Posterior cingulate gyrus (tissue), 11 donors: ENCODE data around the gene PRPF31.

Experiments used
- DNase-seq, 10 donors: peaks; one replicate each; pipeline versions ENCODE4 v3.0.0 to v3.0.0-alpha.2; 2020 to 2021; ENCODE audit warnings: mixed read lengths in 3 of 10
- intact Hi-C: fragments of 100-400 bp; cut with DNase I; formaldehyde crosslinking; loops from one replicate; pipeline ENCODE4 v1.15.1; 2023

Gene PRPF31

GRCh38 chr19:54136864-54137698 lies 21.5 kb downstream of the PRPF31 start:
- peak; percentile 98 to 100 (median 99) for DNase-seq
- intact Hi-C loops = loop anchor here (1.0 to 2.0 kb wide), 2 partner anchors 22 to 34 kb away; partner anchors contain the start of genes NDUFA3, PRPF31 and TFPT

- intact Hi-C loops = loop anchor here (1.0 to 2.0 kb wide), 2 partner anchors 23 to 35 kb away; partner anchors contain the start of genes NDUFA3, PRPF31 and TFPT
- DNase-seq = no peak
These were observed 22.3 kb downstream of the PRPF31 start, which contains the start of gene CNOT3 for GRCh38 chr19:54137699-54138488. CNOT3 (plus strand) TSS chr19:54137762; CDS start chr19:54142979, 5,217 bp downstream.

GRCh38 chr19:54138489-54139256 lies 23.1 kb downstream of the PRPF31 start:
- DNase-seq = no peak
- intact Hi-C loops = no loop called here

GRCh38 chr19:54141356-54141755 lies 25.8 kb downstream of the PRPF31 start:
- DNase-seq = no peak
- intact Hi-C loops = no loop called here

DNA sequence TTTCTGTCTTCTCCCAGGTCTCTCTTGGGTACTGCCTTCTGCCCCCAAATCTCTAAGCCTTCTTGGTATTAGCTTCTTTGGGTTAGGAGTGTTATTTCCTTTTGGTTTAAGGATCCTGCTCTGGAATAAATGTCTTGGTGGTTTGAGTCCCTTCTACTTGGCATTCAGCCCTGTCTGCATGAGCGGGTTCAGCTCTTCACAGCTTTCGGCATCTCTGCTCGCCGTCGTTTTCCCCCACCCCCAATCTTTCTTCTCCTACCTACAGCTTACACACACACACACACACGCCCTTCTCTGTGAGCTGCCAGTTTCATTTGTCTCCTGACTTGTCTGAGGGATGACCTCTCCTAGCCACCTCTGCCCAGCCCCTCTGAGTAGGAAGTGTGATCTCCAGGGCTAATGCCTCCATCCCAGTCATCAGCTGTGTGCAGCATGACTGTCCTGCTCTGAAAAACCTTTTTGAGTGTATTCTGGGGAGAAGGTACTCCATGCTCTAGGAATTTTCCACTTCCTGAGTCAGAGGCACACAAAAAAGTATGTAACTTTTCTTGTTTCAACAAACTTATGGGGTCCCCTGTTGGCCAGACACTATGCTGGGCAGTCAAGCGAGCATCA lies 26.7 kb downstream of the PRPF31 start:
- intact Hi-C loops = no loop called here

GRCh38 chr19:54145541-54146158 lies 30.1 kb downstream of the PRPF31 start:
- intact Hi-C loops = no loop called here
- DNase-seq = no peak

More for the DNA sequence above, 26.7 kb downstream of the PRPF31 start:
- no peak for DNase-seq

DNA sequence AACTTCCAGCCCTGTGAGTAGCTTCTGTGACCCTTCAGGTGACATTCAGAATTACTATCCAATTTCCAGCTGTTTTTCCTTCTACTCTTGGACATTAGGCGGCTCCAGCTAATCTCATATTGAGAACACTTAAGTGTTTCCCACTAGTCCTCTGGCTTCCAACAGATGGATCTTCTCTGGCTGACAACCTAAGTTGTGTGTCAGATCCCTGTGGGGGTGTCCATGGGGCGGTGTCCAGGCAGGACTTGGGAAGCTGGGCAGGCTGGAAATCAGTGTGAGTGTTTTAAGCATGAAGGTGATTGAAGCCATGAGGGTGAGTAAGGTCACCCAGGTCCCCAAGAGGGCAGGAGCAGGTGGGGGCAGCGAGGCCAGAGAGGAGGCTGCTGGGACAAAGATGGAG lies 32.1 kb downstream of the PRPF31 start:
- intact Hi-C loops = no loop called here
- no peak for DNase-seq

- DNase-seq = no peak
- intact Hi-C loops = no loop called here
These were observed 32.6 kb downstream of the PRPF31 start for GRCh38 chr19:54148158-54148557.

DNA sequence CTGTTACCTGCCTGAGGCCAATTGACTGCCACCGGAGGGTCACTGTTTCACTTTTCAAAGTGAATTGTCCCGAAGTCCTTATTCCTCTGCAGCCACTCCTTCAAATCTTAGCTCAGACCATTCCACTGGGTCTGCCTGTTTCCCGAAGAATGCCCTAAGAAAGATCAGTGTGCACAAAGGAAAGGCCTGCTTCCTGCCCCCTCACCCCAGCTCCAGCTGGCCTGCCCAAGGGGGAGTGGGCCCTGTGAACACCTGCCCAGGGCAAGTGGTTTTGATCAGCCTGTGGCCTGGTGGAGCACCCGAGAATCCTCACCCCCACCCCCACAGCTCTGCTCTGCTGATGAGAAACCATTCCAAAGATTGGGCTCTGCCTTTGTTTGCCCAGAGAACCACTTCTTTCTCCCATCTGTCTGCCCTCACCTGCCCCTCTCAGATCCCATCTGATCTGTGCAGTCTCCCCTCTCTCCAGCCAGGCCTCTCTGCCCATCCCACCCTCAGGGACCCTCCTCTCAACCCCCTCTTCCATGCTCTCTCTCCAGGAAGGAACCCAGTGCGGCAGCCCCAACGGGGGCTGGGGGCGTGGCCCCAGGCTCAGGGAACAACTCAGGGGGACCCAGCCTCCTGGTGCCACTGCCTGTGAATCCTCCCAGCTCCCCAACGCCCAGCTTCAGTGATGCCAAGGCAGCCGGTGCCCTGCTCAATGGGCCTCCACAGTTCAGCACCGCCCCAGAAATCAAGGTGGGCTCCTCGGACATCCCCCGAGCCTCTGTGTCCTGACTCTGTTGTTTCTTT lies 33.7 kb downstream of the PRPF31 start:
- intact Hi-C loops = no loop called here
- DNase-seq = no peak

DNA sequence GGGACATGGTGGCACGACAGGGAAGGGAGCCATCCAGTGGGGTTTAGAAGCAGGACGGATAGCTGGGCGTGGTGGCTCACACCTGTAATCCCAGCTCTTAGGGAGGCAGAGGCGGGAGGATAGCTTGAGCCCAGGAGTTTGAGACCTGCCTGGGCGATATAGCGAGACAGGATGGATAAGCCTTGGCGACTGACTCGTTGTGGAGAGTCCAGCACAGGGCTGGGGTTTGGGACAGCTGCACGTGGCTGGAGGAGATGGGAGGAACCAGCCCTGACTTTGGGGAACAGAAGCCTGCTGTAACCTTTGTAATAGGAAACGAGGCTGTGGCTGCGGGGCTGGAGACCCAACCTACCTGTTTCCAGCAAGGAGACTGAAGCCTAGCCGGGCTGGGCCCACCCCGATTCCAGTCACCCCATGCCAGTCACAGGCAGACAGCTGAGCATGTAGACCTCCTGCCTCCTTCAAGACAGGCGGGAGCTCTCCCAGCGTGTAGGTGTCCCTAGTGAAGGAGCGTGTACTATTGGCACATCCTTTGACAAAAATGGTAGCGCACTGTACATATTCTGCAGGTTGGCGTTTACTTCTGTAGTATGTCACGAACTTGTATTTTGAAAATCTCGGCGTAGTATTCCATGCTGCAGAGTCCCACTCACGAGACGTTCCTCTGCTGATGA lies 35.9 kb downstream of the PRPF31 start:
- intact Hi-C loops = no loop called here
- DNase-seq = no peak

- DNase-seq = no peak
- intact Hi-C loops = no loop called here
These were observed 36.7 kb downstream of the PRPF31 start for GRCh38 chr19:54152267-54152666.

DNA sequence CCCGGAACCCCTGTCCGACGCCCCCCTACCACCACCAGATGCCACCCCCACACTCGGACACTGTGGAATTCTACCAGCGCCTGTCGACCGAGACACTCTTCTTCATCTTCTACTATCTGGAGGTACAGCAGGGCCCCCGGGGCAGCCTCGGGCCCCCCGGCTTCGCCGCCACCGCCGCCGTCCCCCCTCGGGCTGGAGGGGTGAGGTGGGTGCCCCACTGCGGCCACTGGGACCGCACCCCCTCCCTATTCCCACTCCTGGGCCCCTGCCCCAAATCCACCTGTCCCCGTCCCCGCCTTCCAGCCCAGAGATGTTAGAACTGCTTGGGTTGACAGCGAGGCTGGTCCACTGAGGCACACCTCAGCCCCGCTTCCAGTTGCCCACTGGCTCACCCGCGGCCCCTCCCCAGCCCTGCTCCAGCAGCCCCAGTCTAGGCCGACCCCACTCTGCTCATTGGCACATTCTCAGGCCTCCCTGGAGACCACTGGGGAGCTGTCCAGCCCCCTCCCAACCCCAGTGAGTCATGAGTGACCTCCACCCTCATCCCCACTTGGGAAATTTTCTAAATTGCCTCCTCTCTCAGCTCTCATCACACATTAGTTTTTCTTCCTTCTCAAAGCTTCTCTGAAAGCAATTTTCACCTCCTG lies 37.4 kb downstream of the PRPF31 start:
- no peak for DNase-seq
- intact Hi-C loops = no loop called here

- intact Hi-C loops = no loop called here
- DNase-seq = no peak
These were observed 38.3 kb downstream of the PRPF31 start for GRCh38 chr19:54153731-54154326.

- no peak for DNase-seq
- intact Hi-C loops = no loop called here
These were observed 39.2 kb downstream of the PRPF31 start for GRCh38 chr19:54154603-54155345.

DNA sequence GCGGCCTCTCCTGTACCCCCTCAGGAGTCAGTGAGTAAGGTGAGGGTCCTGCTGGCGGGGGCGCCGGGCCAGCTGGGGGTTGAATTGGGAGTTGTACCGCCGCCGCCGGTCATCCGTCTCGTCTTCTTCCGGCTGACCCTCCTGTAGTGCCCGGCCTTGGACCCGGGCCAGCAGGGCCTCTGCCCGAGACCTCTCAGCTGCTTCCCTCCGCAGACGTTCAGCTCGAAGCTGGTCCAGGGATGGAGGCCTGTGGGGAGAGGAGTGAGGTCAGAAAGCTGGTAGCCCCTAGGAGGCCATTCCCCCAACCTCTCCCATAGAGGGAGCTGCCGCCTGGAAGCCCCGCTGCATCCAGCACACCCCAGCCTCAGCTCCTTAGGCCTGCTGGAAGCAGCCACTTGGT lies 40.1 kb downstream of the PRPF31 start:
- intact Hi-C loops = no loop called here
- peak in 1 of 10 donors; percentile 83 for DNase-seq

GRCh38 chr19:54156490-54156889 lies 40.9 kb downstream of the PRPF31 start:
- intact Hi-C loops = no loop called here

DNA sequence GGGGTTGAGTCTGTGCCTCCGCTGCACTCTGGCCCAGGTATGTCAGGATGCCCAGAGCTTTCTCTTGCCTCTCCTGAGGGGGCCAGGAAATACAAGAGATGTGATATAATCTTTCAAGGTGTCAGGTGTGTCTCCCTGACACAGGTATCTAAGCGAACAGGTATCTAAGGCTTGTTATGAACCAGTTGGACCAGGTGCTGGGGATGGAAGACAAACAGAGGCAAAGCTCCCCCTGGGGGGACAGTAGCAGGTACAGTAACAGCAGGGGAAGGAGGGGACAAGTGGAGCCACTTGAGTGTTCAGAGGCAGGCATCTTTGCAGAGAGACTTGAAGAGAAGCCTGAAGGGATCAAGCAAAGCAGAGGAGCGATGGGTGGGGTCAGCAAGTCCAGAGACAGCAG lies 41.4 kb downstream of the PRPF31 start:
- DNase-seq = no peak

More at GRCh38 chr19:54156490-54156889, 40.9 kb downstream of the PRPF31 start:
- no peak for DNase-seq

More for the DNA sequence above, 41.4 kb downstream of the PRPF31 start:
- intact Hi-C loops = no loop called here
